Kidney epithelial cell (primary cell): ENCODE results near the gene PACS1. TPM values are rescaled to one million over a fixed set of nuclear protein-coding genes. Genes with fewer than 3 reads are reported as not detected.
A peak's percentile ranks its signal among the peaks of the same experiment; 100 is the strongest.

Experiments
- DNase-seq: peaks from one replicate; pipeline ENCODE4 v3.0.0-alpha.2; 2010; ENCODE audit warnings: low read depth
- H3K27me3 ChIP-seq: 2 replicates; pipeline ENCODE4 v1.6.0; 2011; ENCODE audit warnings: low read length; ENCODE audit not compliant: control insufficient read depth, insufficient read depth
- H3K36me3 ChIP-seq: 2 replicates; pipeline ENCODE4 v1.5.1; 2011; ENCODE audit warnings: low read length; ENCODE audit not compliant: control insufficient read depth, insufficient read depth
- H3K4me3 ChIP-seq: 2 replicates; pipeline ENCODE4 v1.5.1; 2011; ENCODE audit warnings: low read depth, mild to moderate bottlenecking, control low read depth, low read length
- CTCF ChIP-seq: IDR thresholded peaks from 2 replicates; pipeline ENCODE4 v1.5.1; 2011; ENCODE audit warnings: mild to moderate bottlenecking, moderate library complexity, low read length, control low read depth, inconsistent platforms; ENCODE audit not compliant: insufficient read depth, poor library complexity, severe bottlenecking
- total RNA-seq: library from RNA; depleted of rRNA; stranded (reverse); fragments of >200 nt; gene quantifications from 2 replicates; pipeline ENCODE4 v1.2.3, GENCODE V29; 2015

Gene PACS1
- total RNA-seq, 1 donor from 2014 or later: 29.4 TPM

GRCh38 chr11:66291303-66291705 is 221.2 kb downstream of the PACS1 start:
- H3K27me3 ChIP-seq: peaks cover 31% of the 10 kb centered on the region
- no peaks in the 10 kb centered on the region for H3K36me3 ChIP-seq
- H3K4me3 ChIP-seq: no peak overlapping the region
- no peak for DNase-seq
- TF ChIP-seq CTCF: no peak

- no peak for DNase-seq
- H3K4me3 ChIP-seq: peak within 1 kb of the TSS; percentile 42
- no peak for TF ChIP-seq CTCF
- H3K27me3 ChIP-seq: peaks cover 34% of the 10 kb centered on the region
- no peaks in the 10 kb centered on the region for H3K36me3 ChIP-seq
Observed at GRCh38 chr11:66291706-66292542, 221.9 kb downstream of the PACS1 start, which contains the start of gene TMEM151A. TMEM151A (plus strand) TSS chr11:66291894; CDS start chr11:66292014, 120 bp downstream.

- DNase-seq: no peak
- TF ChIP-seq CTCF: no peak
- H3K27me3 ChIP-seq: peaks cover 36% of the 10 kb centered on the region
- peak overlapping the region; percentile 42 for H3K4me3 ChIP-seq
- no peaks in the 10 kb centered on the region for H3K36me3 ChIP-seq
Observed at GRCh38 chr11:66292543-66293332, 222.7 kb downstream of the PACS1 start.

- no peaks in the 10 kb centered on the region for H3K36me3 ChIP-seq
- no peak overlapping the region for H3K4me3 ChIP-seq
- TF ChIP-seq CTCF: no peak
- peaks cover 36% of the 10 kb centered on the region for H3K27me3 ChIP-seq
- DNase-seq: no peak
Observed at GRCh38 chr11:66293352-66293751, 223.3 kb downstream of the PACS1 start.

- Histone ChIP-seq H3K4me3 (no peak overlapping the region), H3K36me3 (no peaks in the 10 kb centered on the region), H3K27me3 (peaks cover 36% of the 10 kb centered on the region)
- no peak for DNase-seq
- TF ChIP-seq CTCF: no peak
Observed at GRCh38 chr11:66293777-66294625, 223.9 kb downstream of the PACS1 start.

Other genes with a start within 250 kb of the PACS1 start
- 1.4 and 1.9 TPM in 2 replicates for gene SNX32, start 236.3 kb upstream of the PACS1 start, total RNA-seq
- gene CFL1, start 212.1 kb upstream of the PACS1 start, total RNA-seq: 1,640 and 1,825 TPM in 2 replicates
- gene MUS81, start 209.8 kb upstream of the PACS1 start, total RNA-seq: 63.6 and 77.5 TPM in 2 replicates
- 54.1 and 62.0 TPM in 2 replicates for gene EFEMP2, start 197.5 kb upstream of the PACS1 start, total RNA-seq
- gene CTSW, start 190.4 kb upstream of the PACS1 start, total RNA-seq: not detected in 2 replicates
- 142 and 144 TPM in 2 replicates for gene FIBP, start 181.8 kb upstream of the PACS1 start, total RNA-seq
- gene CCDC85B, start 179.6 kb upstream of the PACS1 start, total RNA-seq: 48.9 and 58.9 TPM in 2 replicates
- 44.2 and 46.5 TPM in 2 replicates for gene FOSL1, start 169.9 kb upstream of the PACS1 start, total RNA-seq
- gene C11orf68, start 151.2 kb upstream of the PACS1 start, total RNA-seq: 19.7 and 19.9 TPM in 2 replicates
- gene DRAP1, start 150.8 kb upstream of the PACS1 start, total RNA-seq: 106 and 141 TPM in 2 replicates
- gene TSGA10IP, start 124.8 kb upstream of the PACS1 start, total RNA-seq: not detected in 2 replicates
- 32.6 and 37.2 TPM in 2 replicates for gene SART1, start 108.5 kb upstream of the PACS1 start, total RNA-seq
- gene EIF1AD, start 68.1 kb upstream of the PACS1 start, total RNA-seq: 33.4 and 59.0 TPM in 2 replicates
- gene BANF1, start 67.8 kb upstream of the PACS1 start, total RNA-seq: 73.8 and 87.3 TPM in 2 replicates
- 59.8 and 61.3 TPM in 2 replicates for gene CST6, start 58.3 kb upstream of the PACS1 start, total RNA-seq
- gene CATSPER1, start 43.8 kb upstream of the PACS1 start, total RNA-seq: 0.29 TPM in 1 of 2 replicates, not detected in the other
- gene GAL3ST3, start 21.1 kb upstream of the PACS1 start, total RNA-seq: 0.96 and 4.4 TPM in 2 replicates
- gene SF3B2, start 17.9 kb upstream of the PACS1 start, total RNA-seq: 181 and 211 TPM in 2 replicates
- gene KLC2, start 187.4 kb downstream of the PACS1 start, total RNA-seq: 40.7 and 44.1 TPM in 2 replicates
- 108 and 125 TPM in 2 replicates for gene RAB1B, start 198.4 kb downstream of the PACS1 start, total RNA-seq
- 0.04 and 0.21 TPM in 2 replicates for gene CNIH2, start 207.9 kb downstream of the PACS1 start, total RNA-seq
- gene YIF1A, start 218.9 kb downstream of the PACS1 start, total RNA-seq: 104 and 119 TPM in 2 replicates
- 0.08 TPM in 1 of 2 replicates, not detected in the other for gene TMEM151A, start 221.6 kb downstream of the PACS1 start, total RNA-seq
- gene CD248, start 246.8 kb downstream of the PACS1 start, total RNA-seq: 0.07 and 0.17 TPM in 2 replicates